Skeletal muscle tissue (tissue), 4 donors: ENCODE measurements around the gene ALPK1. TPM values are rescaled to one million over a fixed set of nuclear protein-coding genes. Genes with fewer than 3 reads are reported as not detected.
"Not testable (repeated sequence)": the region's sequence is repeated elsewhere in the genome, so short reads cannot be mapped to it uniquely, and the experiment has no call there.

Source experiments
- H3K27ac ChIP-seq: one replicate; pipeline ENCODE4 v1.7.0; 2013; ENCODE audit warnings: mild to moderate bottlenecking, low read depth, low read length, inconsistent platforms
- H3K27me3 ChIP-seq, 3 donors: one replicate each; pipeline ENCODE4 v1.7.0; 2013; ENCODE audit warnings: low read length in 3 of 3; ENCODE audit not compliant: control insufficient read depth in 3 of 3, insufficient read depth in 3 of 3
- H3K36me3 ChIP-seq, 3 donors: one replicate each; pipeline ENCODE4 v1.7.0; 2013; ENCODE audit warnings: low read length in 3 of 3; ENCODE audit not compliant: control insufficient read depth in 3 of 3, insufficient read depth in 3 of 3
- H3K4me1 ChIP-seq, 3 donors: one replicate each; pipeline ENCODE4 v1.7.0; 2013; ENCODE audit warnings: low read length in 3 of 3, mild to moderate bottlenecking in 3 of 3; ENCODE audit not compliant: control insufficient read depth in 3 of 3, insufficient read depth in 3 of 3
- H3K4me3 ChIP-seq, 3 donors: one replicate each; pipeline ENCODE4 v1.7.0; 2013; ENCODE audit warnings: low read length in 3 of 3
- H3K9ac ChIP-seq, 3 donors: one replicate each; pipeline ENCODE4 v1.7.0; 2013; ENCODE audit warnings: low read length in 3 of 3, mild to moderate bottlenecking in 3 of 3, moderate library complexity in 2 of 3, low read depth in 1 of 3
- H3K9me3 ChIP-seq, 3 donors: one replicate each; pipeline ENCODE4 v1.7.0; 2013; ENCODE audit warnings: low read length in 3 of 3; ENCODE audit not compliant: control insufficient read depth in 3 of 3
- total RNA-seq: library from RNA; depleted of rRNA; stranded (reverse); fragments of >200 nt; gene quantifications from one replicate; pipeline ENCODE4 v1.2.3, GENCODE V29; 2014
- donor health status: Osteomylitis.

Gene ALPK1
- total RNA-seq, 1 donor from 2014 or later, result 9.4 TPM

- not testable (repeated sequence) for H3K4me1 ChIP-seq, H3K27ac ChIP-seq, H3K9me3 ChIP-seq, H3K27me3 ChIP-seq, H3K36me3 ChIP-seq
- Histone ChIP-seq H3K4me3 (peak overlapping the region in 1 of 3 donors; percentile 29), H3K9ac (peak overlapping the region in 1 of 3 donors; percentile 10)
These were observed 12.2 kb downstream of the ALPK1 start for GRCh38 chr4:112309263-112309791.

DNA sequence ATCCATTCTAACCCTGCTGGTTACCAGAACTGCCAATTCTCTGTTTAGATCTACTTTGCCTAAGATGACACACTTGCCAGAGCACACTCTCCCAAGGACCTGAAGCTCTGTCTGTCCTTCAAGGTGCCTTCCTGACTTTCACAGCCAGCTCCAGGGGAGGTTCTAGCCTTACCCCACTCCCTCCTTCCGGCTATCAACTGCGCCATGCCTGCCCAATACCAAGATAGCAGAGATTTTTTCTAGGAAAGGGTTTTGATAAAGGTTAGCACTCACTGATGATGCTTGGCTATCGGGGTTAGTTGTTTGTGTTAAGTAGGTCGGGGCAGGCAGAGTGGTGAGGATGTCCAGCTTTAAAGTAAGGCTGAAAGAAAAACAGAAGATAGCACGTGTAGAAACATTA is 14.3 kb downstream of the ALPK1 start:
- H3K9ac ChIP-seq, result no peak overlapping the region
- no peaks in the 10 kb centered on the region for H3K36me3 ChIP-seq
- H3K4me1 ChIP-seq, result peaks cover 0 to 4% (median 0%) of the 10 kb centered on the region in 3 donors
- H3K27ac ChIP-seq, result no peak overlapping the region
- no peak overlapping the region for H3K4me3 ChIP-seq
- H3K27me3 ChIP-seq, result no peaks in the 10 kb centered on the region
- no peaks in the 10 kb centered on the region for H3K9me3 ChIP-seq

- H3K27me3 ChIP-seq, result no peaks in the 10 kb centered on the region
- H3K9me3 ChIP-seq, result no peaks in the 10 kb centered on the region
- no peak overlapping the region for H3K27ac ChIP-seq
- no peak overlapping the region for H3K4me3 ChIP-seq
- no peak overlapping the region for H3K9ac ChIP-seq
- H3K4me1 ChIP-seq, result peaks cover 0 to 4% (median 0%) of the 10 kb centered on the region in 3 donors
- no peaks in the 10 kb centered on the region for H3K36me3 ChIP-seq
These were observed 15.6 kb downstream of the ALPK1 start for GRCh38 chr4:112312610-112313239.

- Histone ChIP-seq H3K4me3 (no peak overlapping the region), H3K36me3 (no peaks in the 10 kb centered on the region), H3K9ac (no peak overlapping the region), H3K27me3 (no peaks in the 10 kb centered on the region), H3K4me1 (no peaks in the 10 kb centered on the region), H3K9me3 (no peaks in the 10 kb centered on the region), H3K27ac (no peak overlapping the region)
These were observed 18.3 kb downstream of the ALPK1 start for GRCh38 chr4:112315446-112315845.

DNA sequence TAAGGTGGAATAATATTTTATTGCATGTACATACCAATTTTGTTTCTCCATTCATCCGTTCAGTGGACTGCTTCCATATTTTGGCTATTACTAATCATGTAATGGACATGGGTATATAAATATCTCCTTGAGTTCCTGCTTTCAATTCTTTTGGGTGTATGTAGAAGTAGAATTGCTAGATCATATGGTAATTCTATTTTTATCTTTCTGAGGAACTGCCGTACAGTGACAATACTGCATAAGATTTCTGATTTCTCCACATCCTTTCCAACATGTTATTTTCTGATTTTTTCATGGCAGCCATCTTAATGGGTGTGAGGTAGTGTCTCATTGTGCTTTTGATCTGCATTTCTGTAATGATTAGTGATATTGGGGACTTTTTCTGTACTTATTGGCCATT is 19.2 kb downstream of the ALPK1 start:
- H3K27me3 ChIP-seq, result no peaks in the 10 kb centered on the region
- H3K27ac ChIP-seq, result no peak overlapping the region
- H3K4me1 ChIP-seq, result no peaks in the 10 kb centered on the region

GRCh38 chr4:112318239-112319142 is 21.3 kb downstream of the ALPK1 start:
- Histone ChIP-seq H3K4me1 (no peaks in the 10 kb centered on the region), H3K27ac (no peak overlapping the region), H3K9ac (no peak overlapping the region), H3K9me3 (no peaks in the 10 kb centered on the region), H3K36me3 (no peaks in the 10 kb centered on the region), H3K27me3 (no peaks in the 10 kb centered on the region), H3K4me3 (no peak overlapping the region)

More for the DNA sequence above, 19.2 kb downstream of the ALPK1 start:
- H3K9me3 ChIP-seq, result no peaks in the 10 kb centered on the region
- H3K9ac ChIP-seq, result no peak overlapping the region
- no peak overlapping the region for H3K4me3 ChIP-seq
- no peaks in the 10 kb centered on the region for H3K36me3 ChIP-seq

GRCh38 chr4:112321776-112322684 is 24.9 kb downstream of the ALPK1 start:
- Histone ChIP-seq H3K9me3 (no peaks in the 10 kb centered on the region), H3K4me1 (no peaks in the 10 kb centered on the region), H3K27ac (no peak overlapping the region), H3K4me3 (peak overlapping the region in 1 of 3 donors; percentile 11), H3K9ac (no peak overlapping the region), H3K27me3 (no peaks in the 10 kb centered on the region), H3K36me3 (no peaks in the 10 kb centered on the region)

- Histone ChIP-seq H3K36me3 (no peaks in the 10 kb centered on the region), H3K9ac (no peak overlapping the region), H3K27ac (no peak overlapping the region), H3K4me1 (no peaks in the 10 kb centered on the region), H3K4me3 (no peak overlapping the region), H3K27me3 (no peaks in the 10 kb centered on the region), H3K9me3 (no peaks in the 10 kb centered on the region)
These were observed 25.7 kb downstream of the ALPK1 start for GRCh38 chr4:112322866-112323265.

DNA sequence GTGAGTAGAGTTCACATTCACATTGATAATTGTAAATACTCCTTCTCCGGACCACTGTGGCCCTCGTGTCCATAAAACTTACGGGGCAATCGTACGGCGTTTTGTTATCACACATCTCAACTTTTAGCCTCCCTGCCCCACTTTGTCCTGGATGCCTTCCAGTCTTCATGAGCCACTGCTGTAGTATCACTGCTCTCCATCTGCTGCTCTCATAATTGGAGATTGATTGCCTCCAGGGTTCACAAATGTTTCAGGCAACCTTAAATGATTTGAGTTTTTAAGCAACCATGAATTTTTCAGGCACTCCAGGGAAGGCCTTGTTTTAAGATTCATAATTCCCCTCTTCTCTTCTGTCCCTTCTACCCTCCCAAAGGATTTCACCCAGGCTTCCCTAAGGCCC is 28.4 kb downstream of the ALPK1 start:
- H3K4me3 ChIP-seq, result no peak overlapping the region
- no peaks in the 10 kb centered on the region for H3K9me3 ChIP-seq
- no peak overlapping the region for H3K9ac ChIP-seq
- H3K27ac ChIP-seq, result no peak overlapping the region
- H3K4me1 ChIP-seq, result no peaks in the 10 kb centered on the region
- no peaks in the 10 kb centered on the region for H3K27me3 ChIP-seq
- H3K36me3 ChIP-seq, result no peaks in the 10 kb centered on the region
